ENCODE results near the gene AMH.

AMH gene

DNA sequence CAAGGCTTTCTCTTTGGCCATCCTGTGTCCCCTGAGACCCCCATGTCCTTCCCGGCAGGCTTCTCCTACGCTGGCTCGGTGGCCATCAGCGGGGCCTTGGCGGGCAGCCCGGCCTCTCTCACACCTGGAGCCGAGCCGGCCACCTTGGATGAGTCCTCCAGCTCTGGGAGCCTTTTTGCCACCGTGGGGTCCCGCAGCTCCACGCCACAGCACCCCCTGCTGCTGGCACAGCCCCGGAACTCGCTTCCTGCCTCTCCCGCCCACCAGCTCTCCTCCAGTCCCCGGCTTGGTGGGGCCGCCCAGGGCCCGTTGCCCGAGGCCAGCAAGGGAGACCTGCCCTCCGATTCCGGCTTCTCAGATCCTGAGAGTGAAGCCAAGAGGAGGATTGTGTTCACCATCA, 27.2 kb upstream of the AMH start:
- no peak for DNase-seq

DNA sequence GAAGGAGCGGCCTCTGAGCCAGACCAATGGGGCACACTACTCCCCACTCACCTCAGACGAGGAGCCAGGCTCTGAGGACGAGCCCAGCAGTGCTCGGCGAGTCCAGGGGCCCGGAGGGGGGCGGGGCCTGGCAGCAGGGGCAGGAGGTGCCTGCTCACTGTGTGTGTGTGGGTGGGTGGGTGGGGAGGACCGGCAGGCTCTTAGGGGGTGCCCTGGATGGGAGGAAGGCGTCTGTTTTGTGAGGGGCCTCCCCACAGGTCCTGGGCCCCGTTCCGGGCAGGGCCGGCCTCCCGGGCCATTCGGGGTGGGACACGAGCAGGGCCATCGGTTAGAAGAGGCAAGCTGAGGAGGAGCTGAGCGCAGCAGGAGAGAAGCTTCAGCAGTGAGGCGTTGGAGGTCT, 25.7 kb upstream of the AMH start:
- no peak for DNase-seq

DNA sequence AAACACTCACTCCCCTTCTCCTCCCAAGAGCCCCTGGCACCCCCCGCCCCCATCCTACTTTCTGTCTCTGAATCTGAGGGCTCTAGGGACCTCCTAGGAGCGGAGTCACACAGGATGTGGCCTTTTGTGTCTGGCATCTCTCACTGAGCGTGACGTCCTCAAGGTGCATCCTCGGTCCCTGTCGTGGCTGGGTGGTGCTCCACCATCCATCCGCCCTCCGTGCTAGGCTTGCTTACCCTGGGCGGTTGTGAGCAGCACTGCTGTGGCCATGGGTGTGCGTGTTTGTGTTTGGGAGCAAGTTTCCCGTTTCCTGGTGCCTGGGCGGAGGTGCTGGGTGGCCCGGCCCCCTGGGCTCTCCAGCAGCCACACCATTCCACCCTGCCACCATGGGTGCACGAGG, 25.2 kb upstream of the AMH start:
- DNase-seq = no peak

DNA sequence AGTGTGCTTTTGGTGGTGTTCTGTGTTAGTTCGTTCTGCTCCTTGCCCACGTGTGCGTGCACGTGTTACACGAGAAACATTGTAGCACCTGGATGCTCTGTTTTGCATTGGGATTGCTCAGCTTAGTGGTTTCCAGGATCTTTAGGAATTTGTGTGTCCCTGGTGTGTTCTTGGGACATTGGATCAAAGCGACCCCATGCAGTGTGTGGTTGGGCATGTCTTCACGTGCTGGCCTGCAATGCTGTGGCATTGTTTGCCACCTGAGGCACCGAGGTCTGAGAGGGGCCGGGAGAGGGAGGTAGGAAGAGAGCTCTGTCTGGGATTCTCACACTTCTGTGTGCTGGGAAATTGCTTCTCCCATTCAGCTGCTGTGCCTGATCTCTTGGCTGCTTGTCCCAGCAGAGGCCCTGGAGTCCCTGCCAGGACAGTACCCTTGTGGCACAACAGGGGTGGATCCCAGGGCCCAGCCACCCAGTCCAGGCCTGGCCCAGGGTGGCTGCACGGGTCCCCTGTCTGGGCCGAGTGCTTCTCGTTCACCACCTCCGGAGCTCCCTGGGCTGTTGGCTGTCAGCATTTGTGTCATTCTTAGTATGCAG, 24.3 kb upstream of the AMH start:
- DNase-seq = no peak

DNA sequence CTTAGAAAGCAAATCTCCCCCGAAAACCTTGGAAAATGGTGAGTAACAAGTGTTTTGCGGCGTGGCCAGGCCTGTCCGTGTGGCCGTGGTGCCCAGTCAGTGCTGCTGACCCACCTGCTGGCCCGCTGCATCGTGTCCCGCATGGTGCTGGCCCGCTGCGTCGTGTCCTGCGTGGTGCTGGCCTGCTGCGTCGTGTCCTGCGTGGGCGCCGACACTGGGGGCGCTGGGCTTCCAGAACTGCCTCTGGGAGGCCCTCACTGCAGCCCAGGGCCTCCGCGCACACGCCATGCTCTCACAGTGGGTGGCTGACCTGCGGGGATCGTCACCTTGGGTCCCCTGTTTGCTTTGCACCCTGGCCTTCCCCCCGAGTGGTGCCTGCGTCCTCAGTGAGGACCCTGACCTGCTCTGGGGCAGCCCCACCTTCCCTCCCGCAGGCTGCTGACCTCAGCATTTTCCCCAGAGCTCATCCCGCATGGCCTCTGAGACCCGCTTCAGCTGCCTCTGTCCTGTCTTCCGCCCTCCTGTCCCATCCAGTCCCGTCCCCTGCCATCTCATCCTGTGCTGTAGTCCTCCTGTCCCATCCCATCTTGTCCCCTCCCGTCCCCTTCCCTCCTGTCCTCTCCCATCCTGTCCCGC, 23.6 kb upstream of the AMH start:
- no peak for DNase-seq

DNA sequence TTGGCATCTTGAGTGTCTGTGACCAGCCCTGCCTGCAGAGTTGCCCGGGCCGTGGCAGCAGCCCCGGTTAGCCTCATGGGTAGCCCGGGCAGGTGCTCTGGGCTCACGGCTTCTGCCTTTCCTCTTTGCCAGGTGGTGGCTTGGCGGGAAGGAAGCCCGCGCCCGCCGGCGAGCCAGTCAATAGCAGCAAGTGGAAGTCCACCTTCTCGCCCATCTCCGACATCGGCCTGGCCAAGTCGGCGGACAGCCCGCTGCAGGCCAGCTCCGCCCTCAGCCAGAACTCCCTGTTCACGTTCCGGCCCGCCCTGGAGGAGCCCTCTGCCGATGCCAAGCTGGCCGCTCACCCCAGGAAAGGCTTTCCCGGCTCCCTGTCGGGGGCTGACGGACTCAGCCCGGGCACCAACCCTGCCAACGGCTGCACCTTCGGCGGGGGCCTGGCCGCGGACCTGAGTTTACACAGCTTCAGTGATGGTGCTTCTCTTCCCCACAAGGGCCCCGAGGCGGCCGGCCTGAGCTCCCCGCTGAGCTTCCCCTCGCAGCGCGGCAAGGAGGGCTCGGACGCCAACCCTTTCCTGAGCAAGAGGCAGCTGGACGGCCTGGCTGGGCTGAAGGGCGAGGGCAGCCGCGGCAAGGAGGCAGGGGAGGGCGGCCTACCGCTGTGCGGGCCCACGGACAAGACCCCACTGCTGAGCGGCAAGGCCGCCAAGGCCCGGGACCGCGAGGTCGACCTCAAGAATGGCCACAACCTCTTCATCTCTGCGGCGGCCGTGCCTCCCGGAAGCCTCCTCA, 22.9 kb upstream of the AMH start:
- no peak for DNase-seq

DNA sequence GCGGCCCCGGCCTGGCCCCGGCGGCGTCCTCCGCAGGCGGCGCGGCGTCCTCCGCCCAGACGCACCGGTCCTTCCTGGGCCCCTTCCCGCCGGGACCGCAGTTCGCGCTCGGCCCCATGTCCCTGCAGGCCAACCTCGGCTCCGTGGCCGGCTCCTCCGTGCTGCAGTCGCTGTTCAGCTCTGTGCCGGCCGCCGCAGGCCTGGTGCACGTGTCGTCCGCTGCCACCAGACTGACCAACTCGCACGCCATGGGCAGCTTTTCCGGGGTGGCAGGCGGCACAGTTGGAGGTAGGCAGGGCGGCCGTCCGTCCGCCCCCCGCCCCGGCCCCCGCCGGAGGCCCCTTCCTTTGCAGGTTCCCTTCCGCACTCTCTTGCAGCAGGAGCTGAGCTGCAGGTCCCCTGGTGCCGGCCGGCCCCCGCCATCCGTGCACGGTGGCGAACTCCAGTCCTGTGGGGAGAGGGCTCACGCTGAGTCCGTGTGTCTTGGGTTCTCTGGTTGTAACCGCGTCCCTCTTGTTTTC, 22.2 kb upstream of the AMH start:
- no peak for DNase-seq

DNA sequence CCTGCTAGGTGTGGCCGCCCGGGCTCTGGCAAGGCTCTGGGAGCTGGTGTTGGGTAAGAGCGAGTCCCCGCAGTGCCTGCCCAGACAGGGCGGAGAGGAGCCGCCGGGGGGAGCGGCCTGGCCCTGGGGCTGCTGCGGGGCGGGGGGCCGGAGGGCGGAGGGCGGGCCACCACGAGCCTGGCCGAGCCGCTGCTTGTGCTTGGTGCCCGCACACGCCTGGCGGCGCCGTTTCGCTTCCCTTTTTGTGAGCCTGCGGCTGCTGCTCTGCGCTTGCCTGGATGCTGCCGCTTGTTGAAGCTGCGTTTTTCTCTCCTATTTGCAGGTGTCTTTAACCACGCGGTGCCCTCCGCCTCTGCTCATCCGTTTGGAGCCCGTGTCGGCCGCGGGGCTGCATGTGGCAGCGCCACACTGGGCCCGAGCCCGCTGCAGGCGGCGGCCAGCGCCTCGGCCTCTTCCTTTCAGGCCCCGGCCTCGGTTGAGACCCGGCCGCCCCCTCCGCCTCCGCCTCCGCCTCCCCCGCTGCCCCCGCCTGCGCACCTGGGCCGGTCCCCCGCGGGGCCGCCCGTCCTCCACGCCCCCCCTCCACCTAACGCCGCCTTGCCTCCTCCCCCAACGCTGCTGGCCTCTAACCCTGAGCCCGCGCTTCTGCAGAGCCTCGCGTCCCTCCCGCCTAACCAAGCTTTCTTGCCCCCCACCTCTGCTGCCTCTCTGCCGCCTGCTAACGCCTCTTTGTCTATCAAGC, 21.5 kb upstream of the AMH start:
- no peak for DNase-seq

DNA sequence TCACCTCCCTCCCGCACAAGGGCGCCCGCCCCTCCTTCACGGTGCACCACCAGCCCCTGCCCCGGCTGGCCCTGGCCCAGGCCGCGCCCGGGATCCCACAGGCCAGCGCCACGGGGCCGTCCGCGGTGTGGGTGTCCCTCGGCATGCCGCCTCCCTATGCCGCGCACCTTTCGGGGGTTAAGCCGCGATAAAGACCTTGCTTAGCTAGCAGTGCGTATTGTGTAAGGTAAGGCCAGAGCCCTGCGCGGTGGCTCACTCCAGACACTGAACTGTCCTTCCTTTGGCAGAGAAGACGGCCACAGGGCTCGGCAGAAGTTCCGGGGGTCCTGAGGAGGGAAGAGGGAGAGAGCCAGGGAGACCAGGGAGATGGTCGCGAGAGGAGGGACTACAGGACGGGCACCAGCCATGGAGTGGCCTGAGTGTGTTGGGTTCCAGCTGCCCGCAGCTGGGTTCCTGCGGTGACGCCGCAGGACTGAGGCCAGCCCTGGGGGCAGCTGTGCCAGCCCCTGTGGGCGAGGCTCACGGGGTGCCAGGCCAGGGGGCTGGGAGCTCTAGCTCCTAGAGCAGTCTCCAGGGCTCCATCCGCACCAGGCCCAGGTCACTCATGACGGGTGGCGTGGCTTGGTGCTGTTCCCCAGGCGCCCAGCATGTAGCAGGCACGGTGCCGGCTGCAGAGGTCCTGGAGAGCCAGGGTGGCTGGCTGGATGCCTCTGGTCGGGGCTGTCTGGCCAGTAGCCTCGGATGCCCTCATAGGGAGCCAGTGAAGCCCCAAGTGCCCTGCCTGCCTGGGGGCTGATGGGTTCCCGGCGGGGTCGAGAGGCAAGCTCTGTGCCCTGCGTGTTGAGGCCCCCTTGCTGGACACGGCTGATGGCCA, 20.7 kb upstream of the AMH start:
- DNase-seq = no peak

DNA sequence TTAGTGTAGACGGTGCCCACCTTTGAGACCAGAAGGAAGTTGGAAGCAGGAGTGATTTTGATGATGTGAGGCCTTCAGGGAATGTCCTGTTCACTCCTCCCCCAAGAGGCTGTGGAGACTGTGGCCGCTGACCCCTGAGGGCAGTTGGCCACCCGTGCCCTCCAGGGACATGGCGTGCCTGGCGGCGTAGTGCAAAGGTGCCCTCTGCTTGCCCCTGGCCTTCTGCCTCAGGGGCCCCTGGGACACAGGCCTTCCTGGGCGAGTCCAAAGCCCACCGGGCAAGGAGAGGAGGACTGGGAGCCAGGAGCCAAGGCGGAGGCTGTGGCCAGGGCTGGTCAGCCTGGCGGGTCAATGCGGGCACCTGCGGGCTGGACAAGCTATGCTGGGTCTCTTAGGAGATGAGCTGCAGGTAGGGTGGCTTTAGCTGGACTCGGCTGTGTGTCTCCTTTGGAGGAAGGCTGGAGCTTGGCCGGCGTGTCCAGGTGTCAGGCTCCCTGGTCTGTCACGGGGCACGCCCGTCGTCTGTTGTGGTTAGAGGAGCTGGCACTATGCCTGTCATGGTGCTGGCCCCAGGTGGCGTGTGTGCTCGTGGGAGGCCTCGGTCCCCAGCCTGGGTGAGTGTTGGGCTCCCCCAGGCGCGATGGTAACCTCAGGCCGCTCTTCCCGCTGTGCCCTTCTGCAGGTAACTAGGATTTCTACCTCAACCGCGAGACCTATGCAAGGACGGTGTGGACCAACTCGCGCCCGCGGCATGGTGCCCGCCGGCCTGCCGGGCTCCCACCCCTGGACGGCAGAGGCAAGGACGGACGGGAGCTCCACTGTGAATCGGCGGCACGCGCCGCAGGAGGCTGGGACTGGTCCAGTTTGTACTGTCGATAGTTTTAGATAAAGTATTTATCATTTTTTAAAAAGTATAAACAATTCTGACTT, 19.8 kb upstream of the AMH start:
- no peak for DNase-seq

DNA sequence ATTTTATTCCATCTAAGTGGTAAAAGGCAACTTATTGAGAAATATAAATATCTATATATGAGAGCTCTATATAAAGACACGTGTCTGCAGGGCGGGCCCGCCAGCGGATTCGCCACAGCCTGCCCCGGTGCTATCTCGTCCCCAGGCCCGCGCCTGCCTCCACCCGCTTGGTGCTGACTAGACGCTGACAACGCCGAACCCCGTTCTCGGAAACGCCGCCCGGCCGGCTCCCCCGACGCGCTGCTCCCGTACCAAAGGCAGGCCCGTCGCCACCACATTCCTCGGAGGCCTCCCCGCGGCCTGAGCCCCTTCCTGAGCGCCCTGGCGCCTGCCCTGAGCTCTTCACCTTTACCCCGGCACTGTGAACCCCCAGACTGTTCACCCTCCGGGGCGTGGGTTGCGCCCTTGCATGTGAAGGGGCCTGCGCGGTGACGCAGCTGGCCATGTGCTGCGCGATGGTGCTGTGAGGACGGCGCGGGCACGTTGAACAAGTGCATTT, 19.0 kb upstream of the AMH start:
- no peak for DNase-seq

DNA sequence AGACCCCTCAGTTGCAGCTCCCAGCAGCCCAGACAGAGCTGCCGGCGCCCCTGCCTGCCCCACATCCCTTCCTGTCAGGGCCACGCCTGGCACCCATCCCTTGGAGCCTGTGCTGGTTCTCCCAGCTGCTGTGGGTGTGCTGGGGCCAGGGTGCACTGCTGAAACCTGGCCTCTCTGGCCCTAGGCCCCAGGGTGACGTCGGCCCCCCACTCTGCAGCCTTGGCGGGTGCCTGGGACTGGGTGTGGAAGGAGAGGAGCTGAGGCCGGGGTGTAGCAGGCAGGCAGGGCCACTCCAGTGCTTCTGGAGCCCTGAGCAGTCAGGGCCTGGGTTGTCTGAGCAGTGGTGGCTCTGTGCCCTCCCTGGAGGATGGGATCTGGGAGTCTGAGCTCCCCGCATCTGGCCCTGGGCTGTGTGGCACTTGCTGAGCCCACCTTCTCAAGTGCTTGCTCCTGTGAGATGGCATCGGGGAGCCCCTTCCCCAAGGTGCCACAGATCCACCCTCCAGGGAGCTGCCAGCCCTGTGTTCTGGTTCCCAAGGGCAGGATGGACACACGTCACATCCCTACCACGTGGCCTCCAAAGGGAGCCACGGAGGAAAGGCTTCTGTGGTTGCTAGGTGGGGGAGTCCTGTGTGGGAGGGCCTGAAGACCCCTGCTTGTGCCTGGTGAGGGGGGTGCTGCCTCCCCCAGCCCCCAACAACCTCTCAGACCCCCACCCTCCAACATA, 18.2 kb upstream of the AMH start:
- no peak for DNase-seq

DNA sequence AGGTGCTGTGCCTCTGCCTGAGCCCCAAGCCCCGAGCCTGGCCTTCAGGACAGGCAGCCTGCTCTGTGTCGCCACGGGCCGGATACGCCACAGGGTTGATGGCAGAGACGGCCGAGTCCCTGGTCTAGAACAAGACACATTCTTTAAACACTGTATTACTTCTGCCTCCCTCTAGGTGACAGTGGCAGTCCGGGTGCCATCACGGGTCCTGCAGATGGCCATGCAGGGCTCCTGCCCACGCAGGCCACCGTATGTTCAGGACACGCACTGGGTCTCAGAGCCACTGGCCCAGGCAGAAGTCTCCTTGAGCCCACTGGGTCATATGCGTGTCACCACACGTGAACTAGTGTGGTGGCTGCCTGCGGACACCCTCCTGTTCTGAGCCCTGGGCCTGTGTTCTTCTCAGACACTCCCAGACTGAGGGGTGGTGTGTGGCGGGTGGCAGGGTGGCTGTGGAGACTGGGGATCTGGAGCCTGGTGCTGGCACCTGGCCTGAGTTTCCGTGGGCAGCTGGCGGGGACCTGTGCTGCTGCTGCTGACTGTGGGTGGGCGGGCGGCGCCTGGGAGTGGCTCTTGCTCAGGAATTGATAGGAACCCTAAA, 17.4 kb upstream of the AMH start:
- DNase-seq = no peak

DNA sequence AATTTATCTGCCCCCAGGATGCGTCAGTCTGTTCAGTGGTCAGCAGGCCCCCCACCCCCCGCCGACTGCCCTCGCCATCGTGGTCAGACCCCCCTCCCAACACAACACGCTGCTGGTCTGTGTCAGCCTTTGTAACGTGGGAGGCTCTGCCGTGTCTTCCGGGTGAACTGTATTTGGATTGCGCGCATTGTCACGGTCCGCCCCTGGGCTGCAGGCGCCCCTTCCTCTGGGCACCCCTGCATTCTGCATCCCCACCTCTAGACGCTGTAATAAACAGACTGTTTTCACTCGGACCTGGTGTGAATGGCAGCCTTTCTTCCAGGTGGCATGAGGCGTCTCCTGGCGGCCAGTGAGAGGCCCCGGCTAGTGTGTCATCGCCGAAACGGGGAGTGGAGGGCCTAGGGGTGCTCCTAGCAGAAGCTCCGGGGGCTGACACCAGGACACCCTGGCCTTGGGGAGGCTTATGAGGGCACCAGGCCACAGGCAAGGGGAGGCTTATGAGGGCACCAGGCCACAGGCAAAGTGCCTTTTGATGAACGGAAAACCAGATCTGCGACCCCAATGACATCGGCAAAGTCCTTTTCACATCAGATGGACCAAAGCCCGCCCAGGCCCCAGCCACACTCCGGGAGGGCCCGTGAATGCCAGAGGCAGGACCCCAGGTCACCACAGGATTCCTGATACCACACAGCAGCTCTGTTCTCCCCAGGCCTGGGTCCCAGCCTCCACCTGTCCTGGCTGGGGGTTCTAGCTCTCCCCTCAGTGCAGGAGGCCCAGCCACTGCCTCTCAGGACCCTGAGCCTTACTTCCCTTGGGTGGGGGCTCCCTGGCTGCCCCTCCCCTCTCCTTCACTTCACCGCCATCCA, 16.6 kb upstream of the AMH start:
- DNase-seq = no peak

DNA sequence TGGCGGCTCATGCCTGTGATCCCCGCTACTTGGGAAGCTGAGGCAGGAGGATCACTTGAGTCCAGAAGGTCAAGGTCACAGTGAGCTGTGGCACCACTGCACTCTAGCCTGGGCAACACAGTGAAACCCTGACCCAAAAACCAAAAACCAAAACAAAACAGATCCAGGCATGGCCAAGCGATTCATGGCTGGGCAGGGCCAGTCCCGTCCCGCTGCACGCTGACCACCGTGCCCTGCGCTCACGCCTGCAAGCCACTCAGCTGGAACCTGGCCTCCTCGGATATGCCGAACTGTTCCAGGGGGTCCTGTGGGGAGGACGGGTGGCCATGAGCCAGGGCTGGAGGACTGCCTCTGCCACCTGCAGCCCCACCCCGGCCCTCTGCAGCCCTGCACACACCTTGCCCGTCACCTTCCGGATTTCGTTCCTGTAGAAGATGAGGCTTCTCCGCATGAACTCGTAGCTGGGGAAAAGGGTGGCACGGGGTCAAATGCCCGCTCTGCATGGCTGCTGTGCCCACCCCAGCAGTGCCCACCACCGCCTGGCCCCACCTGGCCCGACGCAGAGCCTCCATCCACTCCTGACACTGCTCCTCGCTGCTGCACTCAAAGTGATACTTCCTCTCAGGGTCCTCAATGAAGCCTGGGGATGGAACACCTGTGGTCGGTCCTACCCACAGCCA, 15.4 kb upstream of the AMH start:
- no peak for DNase-seq

DNA sequence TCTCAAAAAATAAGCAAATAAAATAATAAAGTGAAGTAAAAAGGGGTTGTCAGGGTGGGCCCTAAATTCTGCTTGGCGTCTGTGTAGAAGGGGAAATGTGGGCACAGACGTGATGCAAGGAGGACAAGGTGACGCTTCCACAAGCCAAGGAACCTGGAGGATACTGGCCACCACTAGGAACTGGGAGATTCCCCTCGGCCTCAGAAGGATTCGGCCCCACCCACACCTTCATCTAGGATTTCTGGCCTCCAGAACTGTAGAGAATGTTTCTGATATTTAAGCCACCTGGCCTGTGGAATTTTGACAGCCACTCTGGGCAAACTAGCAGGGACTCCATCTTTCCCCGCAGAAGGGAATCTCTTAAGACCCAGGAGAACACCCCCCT, 14.1 kb upstream of the AMH start:
- DNase-seq = no peak

DNA sequence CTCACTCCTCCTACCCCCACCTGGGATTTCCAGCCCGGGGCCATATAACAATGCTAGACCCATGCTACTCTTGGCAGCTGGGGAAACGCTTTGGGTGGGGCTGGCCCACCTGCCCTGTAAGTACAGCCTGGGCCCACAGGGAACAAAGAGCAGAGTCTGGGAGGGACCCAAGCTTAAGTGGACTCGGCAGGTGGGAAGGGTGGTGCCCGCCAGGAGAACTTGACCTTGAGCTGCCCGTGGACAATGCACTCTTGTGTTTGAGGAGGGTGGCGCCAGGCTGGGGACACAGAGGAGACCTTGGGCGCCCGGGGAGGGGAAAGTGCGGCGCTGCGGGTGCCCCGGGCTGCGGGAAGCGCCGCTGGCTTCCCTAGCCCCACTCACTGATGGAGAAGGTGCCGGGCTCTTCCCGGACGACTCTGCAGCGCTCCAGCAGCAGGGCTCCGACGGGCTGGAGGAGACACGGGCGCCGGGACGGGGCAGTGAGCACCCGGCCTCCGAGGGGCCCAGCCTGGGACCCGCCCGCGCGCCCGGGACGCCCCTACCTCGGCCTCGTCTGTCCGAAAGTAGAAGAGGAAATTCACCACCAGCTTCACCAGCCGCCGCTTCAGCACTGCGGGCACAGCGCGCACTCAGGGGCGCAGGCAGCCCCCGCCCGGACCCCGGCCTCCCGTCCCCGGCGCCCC, 13.6 kb upstream of the AMH start:
- peak; percentile 75 for DNase-seq

DNA sequence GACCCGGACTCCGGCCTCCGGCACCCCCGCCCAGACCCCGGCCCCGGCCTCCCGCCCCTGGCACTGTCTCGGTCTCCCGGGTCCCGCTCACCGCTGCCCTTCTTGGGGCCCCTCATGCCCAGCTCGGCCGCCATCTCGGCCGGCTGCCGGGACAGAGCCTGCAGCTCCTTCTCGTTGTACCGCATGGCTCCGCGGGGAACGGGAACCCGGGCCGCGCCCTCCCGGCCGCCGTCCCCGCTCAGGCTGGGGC, 13.1 kb upstream of the AMH start:
- no peak for DNase-seq
